Activated CD4-positive, alpha-beta T cell treated with anti-CD3 and anti-CD28 coated beads, Interleukin-2, amount 50 U/mL, for 16 hours (primary cell): Measurements from ENCODE around the gene ETF1.

Source experiments
- DNase-seq: peaks from one replicate; pipeline ENCODE4 v3.0.0-alpha.2; 2020

The ETF1 gene

GRCh38 chr5:138542956-138543729, at the start of gene ETF1:
Gene ETF1, minus strand, starts transcription at chr5:138543236. Its CDS starts 318 bp downstream, at chr5:138542918.
- DNase-seq: peak; percentile 100

GRCh38 chr5:138588013-138588788, 45.2 kb upstream of the ETF1 start:
- DNase-seq: no peak

DNA sequence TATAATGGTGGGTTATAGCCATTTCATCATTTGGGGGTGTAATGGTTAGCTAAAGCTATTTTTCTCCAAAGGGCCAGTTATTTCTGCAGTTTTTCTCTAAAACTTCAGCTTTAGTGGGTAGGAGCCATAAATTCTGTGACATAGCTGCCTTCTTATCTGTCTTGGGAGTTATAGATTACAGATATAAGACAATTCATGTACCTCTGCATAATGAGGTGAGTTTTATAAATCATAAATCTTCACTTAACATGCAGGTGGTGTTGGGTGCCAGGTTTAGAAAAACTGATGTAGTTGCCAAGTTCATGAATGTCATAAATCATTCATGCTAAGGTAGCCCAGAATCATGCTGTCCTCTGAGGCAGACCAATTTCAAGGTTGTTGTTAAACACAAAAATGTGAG, 42.1 kb upstream of the ETF1 start:
- DNase-seq: no peak

DNA sequence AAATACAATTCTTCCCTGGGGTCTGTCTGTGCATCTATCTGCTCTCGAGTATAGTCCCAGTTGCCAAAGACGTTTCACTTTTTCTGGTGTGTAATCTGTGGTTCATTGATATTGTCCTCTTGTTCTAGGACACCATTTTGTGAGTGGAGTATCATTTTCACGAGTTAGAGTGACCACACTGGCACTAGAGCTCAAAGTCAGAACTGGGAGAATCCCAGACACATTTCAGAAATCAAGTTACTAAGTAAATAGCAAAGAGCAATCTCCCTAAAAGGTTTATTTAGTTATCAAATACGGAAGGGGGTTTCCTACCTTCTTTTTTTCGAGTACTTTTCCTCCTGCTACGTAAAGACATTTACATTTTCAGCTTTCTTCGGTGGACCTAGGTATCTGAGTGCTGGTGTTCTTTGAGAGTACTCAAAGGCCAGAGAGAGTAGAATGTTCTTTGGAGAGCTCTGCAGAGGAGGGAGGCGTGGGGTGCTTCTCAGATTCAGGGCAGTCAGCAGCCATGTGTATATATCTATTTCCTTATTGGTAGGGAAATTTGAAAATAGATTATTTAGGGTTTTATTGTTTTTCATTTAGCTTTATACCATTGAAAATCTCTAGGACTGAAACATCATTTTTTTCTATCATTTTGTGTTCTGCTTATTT, 41.1 kb upstream of the ETF1 start:
- no peak for DNase-seq

DNA sequence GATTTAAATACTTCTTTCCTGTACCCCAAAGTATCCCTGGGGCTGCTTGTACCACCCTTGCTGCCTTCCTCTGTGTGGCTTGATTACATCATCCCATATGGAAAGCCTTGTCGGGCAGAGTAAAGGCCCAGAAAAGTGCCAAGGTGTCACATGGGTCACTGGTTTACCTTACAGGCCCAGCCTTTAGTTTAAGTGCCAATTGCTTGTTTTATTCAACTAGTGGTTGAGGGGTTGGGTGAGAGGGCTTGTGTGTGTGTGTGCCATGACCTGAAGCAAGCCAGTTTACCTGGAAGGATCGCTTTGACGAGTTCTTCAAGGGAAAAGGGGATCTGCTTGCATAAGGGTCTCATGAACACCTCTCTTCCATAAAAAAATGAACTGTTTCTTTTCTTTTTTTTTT, 39.9 kb upstream of the ETF1 start:
- DNase-seq: no peak

DNA sequence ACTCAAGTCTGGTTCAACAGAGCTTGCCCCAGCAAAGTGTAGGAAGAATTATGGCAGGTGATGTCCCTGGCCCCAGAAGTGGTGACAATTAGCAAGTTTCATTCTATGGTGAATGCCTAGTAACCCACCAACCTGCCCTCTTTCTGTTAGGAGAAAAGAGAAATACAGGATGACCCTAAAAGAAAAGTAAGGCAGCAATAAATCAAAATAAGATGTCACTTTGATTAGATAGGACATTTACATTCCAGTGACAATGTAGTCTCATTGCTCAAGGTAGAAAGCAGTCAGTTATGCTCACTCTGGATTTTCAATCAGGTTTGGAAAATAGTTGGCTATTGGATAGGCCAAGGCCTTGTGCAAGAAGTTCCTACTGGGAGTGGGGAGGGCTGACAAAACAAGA, 37.7 kb upstream of the ETF1 start:
- no peak for DNase-seq

- DNase-seq: no peak
Observed at GRCh38 chr5:138580001-138580400, 37.0 kb upstream of the ETF1 start.

- no peak for DNase-seq
Observed at GRCh38 chr5:138579517-138579863, 36.5 kb upstream of the ETF1 start.

GRCh38 chr5:138577452-138577851, 34.4 kb upstream of the ETF1 start:
- DNase-seq: no peak

DNA sequence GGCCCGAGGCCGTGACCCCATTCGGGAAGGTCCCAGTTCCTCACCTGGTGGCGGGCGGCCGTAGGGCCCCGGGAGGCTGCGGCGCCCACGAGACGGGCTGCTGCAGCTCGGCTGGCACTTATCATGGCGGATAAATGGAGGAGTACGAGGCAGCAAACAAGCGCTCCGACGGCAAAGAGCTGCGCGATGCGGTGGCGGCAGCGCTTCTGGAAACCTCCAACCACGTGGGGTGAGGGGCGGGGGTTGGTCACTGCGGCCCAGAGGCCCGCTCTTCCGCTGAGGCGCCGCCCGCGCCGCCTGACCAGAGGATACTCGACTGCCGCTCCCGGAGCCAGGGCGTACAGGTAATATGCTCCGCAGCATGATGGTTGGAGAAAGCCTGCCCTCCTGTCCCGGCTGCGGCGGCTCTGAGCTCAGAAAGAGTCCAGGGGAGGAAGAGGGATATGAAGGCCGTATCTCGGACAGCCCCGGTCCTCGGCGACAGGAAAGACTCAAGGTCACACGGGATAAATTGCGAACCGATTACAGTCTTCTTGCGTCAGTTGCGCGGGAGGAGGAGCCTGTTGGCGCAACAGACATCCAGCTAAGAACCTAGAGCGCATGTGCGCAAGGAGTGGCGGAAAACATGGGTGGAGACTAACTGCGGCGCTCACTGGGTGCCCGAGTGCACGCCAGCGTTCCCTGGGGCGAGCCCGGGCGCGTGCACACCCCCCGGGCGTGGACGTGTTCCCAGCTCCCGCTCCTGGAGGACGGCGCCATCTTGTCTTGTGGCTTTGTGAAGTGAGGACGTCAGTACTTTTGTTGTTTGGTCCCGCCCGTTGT, 32.4 kb upstream of the ETF1 start, which contains the start of gene HSPA9:
HSPA9 (minus strand) TSS at position 208 of the 822 bp plus-strand sequence; CDS start at position 125, 83 bp downstream.
- peak; percentile 99 for DNase-seq

DNA sequence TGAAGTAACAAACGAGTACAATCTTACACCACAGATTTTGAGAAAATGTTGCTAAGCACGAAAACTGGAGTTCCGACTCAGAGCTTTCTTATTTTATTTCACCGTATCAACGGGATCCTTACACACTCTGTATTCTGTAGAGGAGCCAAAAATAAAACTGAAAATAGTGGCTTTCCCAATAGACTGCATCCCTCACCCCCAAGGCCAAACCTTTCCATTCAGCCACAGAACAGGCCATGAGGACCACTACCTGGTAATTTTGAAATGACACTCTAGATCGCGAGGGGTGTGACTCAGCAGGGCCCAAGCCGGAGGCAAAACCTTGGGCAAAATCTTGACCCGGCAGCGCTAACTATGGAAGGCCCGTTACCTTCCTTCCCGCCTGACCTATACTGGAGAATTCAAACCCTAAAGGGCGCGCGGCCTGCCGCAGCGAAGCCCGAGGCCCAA, 31.7 kb upstream of the ETF1 start:
- no peak for DNase-seq

DNA sequence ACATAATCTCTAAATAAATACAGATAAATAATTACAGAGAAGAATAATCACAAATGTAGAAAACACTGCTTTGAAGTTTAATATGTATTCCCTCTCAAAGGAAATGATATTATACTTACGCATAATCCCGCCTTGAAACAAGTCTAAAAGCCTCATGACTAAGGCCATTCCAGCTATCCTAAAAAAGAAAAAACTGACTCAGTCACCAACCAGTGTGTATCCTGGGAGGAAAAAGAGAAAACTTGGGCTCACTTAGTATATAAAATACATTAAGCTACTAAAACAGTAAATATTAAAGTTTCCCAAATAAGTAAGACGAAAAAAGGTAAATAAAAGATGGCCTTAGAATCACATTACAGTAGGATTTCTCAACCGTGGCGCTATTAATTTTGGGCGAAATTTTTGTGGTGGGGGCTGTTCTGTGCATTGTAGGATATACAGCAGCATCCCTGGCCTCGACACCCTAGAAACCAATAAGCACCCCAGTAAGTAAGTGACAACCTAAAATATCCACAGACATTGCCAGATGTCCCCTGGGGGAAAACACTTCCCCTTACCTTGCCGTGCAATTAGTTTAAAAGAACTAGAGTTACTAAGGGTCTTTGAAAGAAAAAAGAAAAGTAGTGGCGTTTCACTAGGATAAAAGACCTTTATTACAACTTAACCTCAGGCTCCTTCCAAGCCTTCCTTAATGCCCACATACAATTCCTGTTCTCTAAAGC, 31.1 kb upstream of the ETF1 start:
- no peak for DNase-seq

DNA sequence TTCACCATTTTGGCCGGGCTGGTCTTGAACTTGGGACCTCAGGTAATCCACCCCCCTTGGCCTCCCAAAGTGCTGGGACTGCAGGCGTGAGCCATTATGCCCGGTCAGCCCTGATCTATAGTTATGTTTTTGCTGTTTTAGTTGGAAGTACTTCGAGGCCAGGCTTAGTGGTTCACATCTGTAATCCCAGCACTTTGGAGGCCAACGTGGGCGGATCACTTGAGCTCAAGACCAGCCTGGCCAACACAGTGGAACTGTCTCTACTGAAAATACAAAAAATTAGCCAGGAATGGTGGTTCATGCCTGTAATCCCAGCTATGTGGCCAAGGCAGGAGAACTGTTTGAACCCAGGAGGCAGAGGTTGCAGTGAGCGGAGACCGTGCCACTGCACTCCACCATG, 30.2 kb upstream of the ETF1 start:
- DNase-seq: no peak

GRCh38 chr5:138570871-138571270, 27.8 kb upstream of the ETF1 start:
- DNase-seq: no peak

- no peak for DNase-seq
Observed at GRCh38 chr5:138569782-138570181, 26.7 kb upstream of the ETF1 start.

DNA sequence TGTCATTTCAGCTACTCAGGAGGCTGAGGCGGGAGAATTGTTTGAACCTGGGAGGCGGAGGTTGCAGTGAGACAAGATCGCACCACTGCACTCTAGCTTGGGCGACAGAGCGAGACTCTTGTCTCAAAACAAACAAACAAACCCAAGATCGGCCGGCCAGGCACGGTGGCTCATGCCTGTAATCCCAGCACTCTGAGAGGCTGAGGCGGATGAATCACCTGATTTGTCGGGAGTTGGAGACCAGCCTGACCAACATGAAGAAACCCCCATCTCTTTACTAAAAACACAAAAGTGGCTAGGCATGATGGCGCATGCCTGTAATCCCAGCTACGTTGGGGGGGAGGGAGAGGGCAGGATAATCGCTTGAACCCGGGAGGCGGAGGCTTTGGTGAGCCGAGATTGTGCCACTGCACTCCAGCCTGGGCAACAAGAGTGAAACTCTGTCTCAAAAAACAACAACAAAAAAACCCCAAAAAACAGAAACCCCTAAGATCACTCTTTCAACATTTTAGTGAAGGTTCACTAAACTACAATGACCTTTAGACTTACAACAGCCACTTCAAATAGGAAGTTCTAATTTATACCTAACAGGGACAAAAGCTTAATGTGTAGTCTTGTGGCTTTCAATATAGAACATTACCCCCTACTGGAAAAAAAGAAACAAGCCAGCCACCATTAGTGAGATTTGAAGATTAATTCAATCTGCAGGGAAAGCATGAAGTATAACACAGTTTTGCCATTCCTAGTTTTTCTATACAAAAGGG, 25.2 kb upstream of the ETF1 start:
- no peak for DNase-seq

DNA sequence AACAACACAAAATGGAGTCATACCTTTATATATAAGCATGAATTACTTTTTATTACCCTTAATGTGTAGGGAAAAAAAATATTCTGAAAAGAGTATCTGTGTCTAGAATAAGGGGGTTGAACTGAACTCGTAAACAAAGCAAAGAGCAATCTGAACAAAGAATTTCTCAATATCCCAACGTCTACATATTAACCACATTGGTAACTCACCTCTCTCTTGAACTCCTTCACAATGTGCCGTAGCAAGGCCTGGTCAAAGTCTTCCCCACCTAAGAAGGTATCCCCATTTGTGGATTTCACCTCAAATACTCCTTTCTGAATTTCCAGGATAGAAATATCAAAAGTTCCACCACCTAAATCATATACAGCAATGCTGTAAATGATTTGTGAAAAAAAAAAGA, 23.8 kb upstream of the ETF1 start:
- DNase-seq: no peak

GRCh38 chr5:138565100-138565821, 22.2 kb upstream of the ETF1 start:
- DNase-seq: peak; percentile 45

DNA sequence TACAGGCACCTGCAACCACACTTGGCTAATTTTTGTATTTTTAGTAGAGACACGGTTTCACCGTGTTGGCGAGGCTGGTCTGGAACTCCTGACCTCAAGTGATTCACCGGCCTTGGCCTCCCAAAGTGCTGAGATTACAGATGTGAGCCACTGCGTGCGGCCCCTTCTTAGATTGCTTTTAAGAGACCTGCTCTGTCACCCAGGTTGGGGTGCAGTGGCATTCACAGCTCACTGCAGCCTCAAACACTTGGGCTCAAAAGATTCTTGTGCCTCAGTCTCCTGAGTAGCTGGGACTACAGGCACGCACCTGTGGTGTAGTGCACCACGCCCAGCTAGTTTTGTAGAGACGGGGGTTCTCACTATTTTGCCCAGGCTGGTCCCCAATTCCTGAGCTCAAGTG, 21.2 kb upstream of the ETF1 start:
- DNase-seq: no peak

- DNase-seq: no peak
Observed at GRCh38 chr5:138563340-138564118, 20.5 kb upstream of the ETF1 start.
